Measurements from ENCODE around the gene MYMK.

DNA sequence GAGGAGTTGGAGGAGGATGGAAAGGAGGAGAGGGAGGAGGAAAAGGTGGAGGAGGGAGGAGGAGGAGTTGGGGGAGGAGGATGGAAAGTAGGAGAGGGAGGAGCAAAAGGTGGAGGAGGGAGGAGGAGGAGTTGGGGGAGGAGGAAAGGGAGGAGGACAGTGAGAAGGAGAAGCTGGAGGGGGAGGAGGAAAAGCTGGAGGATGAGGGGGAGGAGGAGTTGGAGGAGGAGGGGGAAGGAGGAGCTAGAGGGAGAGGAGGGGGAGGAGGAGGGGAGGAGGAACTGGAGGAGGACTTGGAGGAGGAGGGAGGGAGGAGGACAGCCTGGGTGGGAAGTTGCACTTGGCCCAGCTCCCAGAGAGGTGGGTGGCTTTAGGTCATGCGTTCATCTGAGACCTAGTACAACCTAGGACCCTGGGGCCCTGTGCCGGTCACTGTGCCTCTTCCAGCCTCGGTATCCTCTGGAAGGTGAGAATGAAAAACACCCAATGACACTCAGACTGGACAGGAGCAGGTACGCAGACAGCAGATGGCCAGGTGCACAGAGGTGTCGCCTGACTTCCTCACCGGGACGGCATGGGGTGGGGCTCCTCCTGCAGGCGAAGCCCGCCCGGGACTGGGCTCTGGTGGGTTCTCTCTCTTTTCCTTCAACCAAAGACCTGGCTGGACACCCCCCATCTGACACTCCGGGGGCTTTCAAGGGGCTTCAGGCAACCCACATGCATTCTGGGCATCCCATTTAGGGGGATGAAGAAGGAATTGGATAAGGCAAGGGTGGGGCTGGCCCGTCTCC lies 33.7 kb downstream of the MYMK start:
- TF ChIP-seq POLR2A (IDR thresholded peaks at IDR 0.05; ENCODE audit: low read length) = no peak
- no peak for TF ChIP-seq GATA1 (IDR thresholded peaks at IDR 0.05; ENCODE audit: low read depth, low read length)
